PC-3 (cell line): ENCODE data around the gene ETV6.

ENCODE experiments used
- EZH2 ChIP-seq: fragments of 300-600 bp; sonication (generic); IDR thresholded peaks from one replicate; pipeline ENCODE4 v1.6.1; 2017; ENCODE audit warnings: antibody characterized with exemption, mild to moderate bottlenecking, low read length; ENCODE audit not compliant: unreplicated experiment
- TF ChIP-seq, protein P1 (sequence below): fragments of 300-600 bp; sonication (generic); conservative IDR thresholded peaks from 2 replicates; pipeline ENCODE4 v1.5.1; 2017; ENCODE audit warnings: antibody characterized with exemption, low read depth, mild to moderate bottlenecking, low read length

DNA sequence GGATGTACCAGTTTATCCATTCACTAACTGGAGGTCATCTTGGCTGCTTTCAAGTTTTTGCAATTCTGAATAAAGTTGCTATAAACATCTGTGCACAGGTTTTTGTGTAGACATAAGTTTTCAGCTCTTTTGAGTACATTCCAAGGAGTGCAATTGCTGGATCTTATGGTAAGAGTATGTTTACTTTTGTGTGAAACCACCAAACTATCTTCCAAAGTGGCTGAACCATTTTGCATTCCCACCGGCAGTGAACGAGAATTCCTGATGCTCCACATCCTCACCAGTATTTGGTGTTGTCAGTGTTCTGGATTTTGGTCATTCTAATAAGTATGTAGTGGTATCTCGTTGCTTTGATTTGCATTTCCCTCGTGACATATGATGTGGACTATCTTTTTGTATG, 270.8 kb downstream of the ETV6 start:
- TF ChIP-seq, protein P1, sequence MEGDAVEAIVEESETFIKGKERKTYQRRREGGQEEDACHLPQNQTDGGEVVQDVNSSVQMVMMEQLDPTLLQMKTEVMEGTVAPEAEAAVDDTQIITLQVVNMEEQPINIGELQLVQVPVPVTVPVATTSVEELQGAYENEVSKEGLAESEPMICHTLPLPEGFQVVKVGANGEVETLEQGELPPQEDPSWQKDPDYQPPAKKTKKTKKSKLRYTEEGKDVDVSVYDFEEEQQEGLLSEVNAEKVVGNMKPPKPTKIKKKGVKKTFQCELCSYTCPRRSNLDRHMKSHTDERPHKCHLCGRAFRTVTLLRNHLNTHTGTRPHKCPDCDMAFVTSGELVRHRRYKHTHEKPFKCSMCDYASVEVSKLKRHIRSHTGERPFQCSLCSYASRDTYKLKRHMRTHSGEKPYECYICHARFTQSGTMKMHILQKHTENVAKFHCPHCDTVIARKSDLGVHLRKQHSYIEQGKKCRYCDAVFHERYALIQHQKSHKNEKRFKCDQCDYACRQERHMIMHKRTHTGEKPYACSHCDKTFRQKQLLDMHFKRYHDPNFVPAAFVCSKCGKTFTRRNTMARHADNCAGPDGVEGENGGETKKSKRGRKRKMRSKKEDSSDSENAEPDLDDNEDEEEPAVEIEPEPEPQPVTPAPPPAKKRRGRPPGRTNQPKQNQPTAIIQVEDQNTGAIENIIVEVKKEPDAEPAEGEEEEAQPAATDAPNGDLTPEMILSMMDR: no peak
- no peak for TF ChIP-seq EZH2
